ENCODE results near the gene ARRDC5.
"Not testable (repeated sequence)": the region's sequence is repeated elsewhere in the genome, so short reads cannot be mapped to it uniquely, and the experiment has no call there.

DNA sequence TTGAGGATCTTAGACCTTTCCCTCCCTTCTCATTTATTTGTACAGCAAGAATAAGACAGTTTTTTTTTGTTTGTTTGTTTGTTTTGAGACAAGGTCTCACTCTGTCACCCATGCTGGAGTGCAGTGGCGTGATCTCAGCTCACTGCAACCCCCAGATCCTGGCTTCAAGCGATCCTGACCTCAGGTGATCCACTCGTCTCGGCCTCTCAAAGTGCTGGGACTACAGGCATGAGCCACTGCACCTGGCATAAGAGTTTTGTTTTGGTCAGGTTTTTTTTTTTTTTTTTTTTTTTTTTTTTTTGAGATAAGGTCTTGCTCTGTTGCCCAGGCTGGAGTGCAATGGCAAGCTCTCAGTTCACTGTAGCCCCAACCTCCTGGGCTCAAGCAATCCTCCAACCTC is 35.8 kb upstream of the ARRDC5 start:
- TF ChIP-seq, protein P1, sequence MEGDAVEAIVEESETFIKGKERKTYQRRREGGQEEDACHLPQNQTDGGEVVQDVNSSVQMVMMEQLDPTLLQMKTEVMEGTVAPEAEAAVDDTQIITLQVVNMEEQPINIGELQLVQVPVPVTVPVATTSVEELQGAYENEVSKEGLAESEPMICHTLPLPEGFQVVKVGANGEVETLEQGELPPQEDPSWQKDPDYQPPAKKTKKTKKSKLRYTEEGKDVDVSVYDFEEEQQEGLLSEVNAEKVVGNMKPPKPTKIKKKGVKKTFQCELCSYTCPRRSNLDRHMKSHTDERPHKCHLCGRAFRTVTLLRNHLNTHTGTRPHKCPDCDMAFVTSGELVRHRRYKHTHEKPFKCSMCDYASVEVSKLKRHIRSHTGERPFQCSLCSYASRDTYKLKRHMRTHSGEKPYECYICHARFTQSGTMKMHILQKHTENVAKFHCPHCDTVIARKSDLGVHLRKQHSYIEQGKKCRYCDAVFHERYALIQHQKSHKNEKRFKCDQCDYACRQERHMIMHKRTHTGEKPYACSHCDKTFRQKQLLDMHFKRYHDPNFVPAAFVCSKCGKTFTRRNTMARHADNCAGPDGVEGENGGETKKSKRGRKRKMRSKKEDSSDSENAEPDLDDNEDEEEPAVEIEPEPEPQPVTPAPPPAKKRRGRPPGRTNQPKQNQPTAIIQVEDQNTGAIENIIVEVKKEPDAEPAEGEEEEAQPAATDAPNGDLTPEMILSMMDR (IDR thresholded peaks at IDR 0.05; ENCODE audit: poor library complexity): not testable (repeated sequence)
- not testable (repeated sequence) for TF ChIP-seq EZH2phosphoT487 (IDR thresholded peaks at IDR 0.05; ENCODE audit: low read depth, severe bottlenecking, unreplicated experiment)

Measured in hepatocyte (in vitro differentiated cells).